H9 (cell line): ENCODE measurements around the gene RAB3C. TPM values are rescaled to one million over a fixed set of nuclear protein-coding genes. Genes with fewer than 3 reads are reported as not detected.

Source experiments
- DNase-seq: peaks from one replicate; pipeline ENCODE4 v3.0.0-alpha.2; 2017
- H2AFZ ChIP-seq: one replicate; pipeline ENCODE4 v1.6.1; 2013; ENCODE audit warnings: mild to moderate bottlenecking, low read length, control low read depth, moderate library complexity
- H2AK5ac ChIP-seq: 2 replicates; pipeline ENCODE4 v1.6.1; 2013; ENCODE audit warnings: low read length, control low read depth, mixed read lengths; ENCODE audit not compliant: insufficient read length
- H2BK120ac ChIP-seq: one replicate; pipeline ENCODE4 v1.6.1; 2013; ENCODE audit warnings: low read depth, mild to moderate bottlenecking, low read length, control low read depth, inconsistent platforms; ENCODE audit not compliant: poor library complexity, severe bottlenecking
- H2BK12ac ChIP-seq: 2 replicates; pipeline ENCODE4 v1.6.1; 2013; ENCODE audit warnings: low read length, control low read depth, mixed read lengths, low read depth; ENCODE audit not compliant: insufficient read length
- H2BK15ac ChIP-seq: 2 replicates; pipeline ENCODE4 v1.6.1; 2013; ENCODE audit warnings: low read depth, low read length, control low read depth
- H2BK20ac ChIP-seq: one replicate; pipeline ENCODE4 v1.6.1; 2013; ENCODE audit warnings: low read depth, mild to moderate bottlenecking, low read length, control low read depth, inconsistent platforms; ENCODE audit not compliant: poor library complexity, severe bottlenecking
- H2BK5ac ChIP-seq: 2 replicates; pipeline ENCODE4 v1.6.1; 2013; ENCODE audit warnings: low read length, control low read depth, mixed read lengths; ENCODE audit not compliant: insufficient read length
- H3K14ac ChIP-seq: 2 replicates; pipeline ENCODE4 v1.6.1; 2013; ENCODE audit warnings: low read length, control low read depth; ENCODE audit not compliant: insufficient read depth
- H3K18ac ChIP-seq: 2 replicates; pipeline ENCODE4 v1.6.1; 2013; ENCODE audit warnings: low read depth, mild to moderate bottlenecking, mixed read lengths, low read length, control low read depth; ENCODE audit not compliant: insufficient read length
- H3K23ac ChIP-seq: 2 replicates; pipeline ENCODE4 v1.6.1; 2013; ENCODE audit warnings: low read length, control low read depth, mixed read lengths, low read depth; ENCODE audit not compliant: insufficient read length
- H3K23me2 ChIP-seq: 2 replicates; pipeline ENCODE4 v1.6.1; 2013; ENCODE audit warnings: low read depth, mild to moderate bottlenecking, mixed read lengths, low read length, control low read depth; ENCODE audit not compliant: insufficient read length, poor library complexity, severe bottlenecking
- H3K27ac ChIP-seq: 2 replicates; pipeline ENCODE4 v1.5.1; 2013; ENCODE audit warnings: low read length, control low read depth, mixed read lengths, low read depth; ENCODE audit not compliant: insufficient read length
- H3K27me3 ChIP-seq: 2 replicates; pipeline ENCODE4 v1.6.1; 2013; ENCODE audit warnings: low read length, control low read depth, inconsistent platforms; ENCODE audit not compliant: insufficient read depth
- H3K4ac ChIP-seq: 2 replicates; pipeline ENCODE4 v1.6.1; 2013; ENCODE audit warnings: low read depth, mild to moderate bottlenecking, control low read depth, inconsistent platforms, low read length, moderate library complexity
- H3K4me1 ChIP-seq: 2 replicates; pipeline ENCODE4 v1.6.1; 2013; ENCODE audit warnings: low read length, control low read depth, inconsistent platforms; ENCODE audit not compliant: insufficient read depth
- H3K4me2 ChIP-seq: 2 replicates; pipeline ENCODE4 v1.6.1; 2013; ENCODE audit warnings: low read length, control low read depth, mixed read lengths; ENCODE audit not compliant: insufficient read length, insufficient read depth
- H3K56ac ChIP-seq: 2 replicates; pipeline ENCODE4 v1.6.1; 2013; ENCODE audit warnings: low read depth, mild to moderate bottlenecking, mixed read lengths, low read length, control low read depth; ENCODE audit not compliant: insufficient read length
- H3K79me1 ChIP-seq: 2 replicates; pipeline ENCODE4 v1.6.1; 2013; ENCODE audit warnings: low read depth, mild to moderate bottlenecking, moderate library complexity, low read length, control low read depth, inconsistent platforms; ENCODE audit not compliant: insufficient read depth, poor library complexity, severe bottlenecking
- H3K79me2 ChIP-seq: 2 replicates; pipeline ENCODE4 v1.6.1; 2013; ENCODE audit warnings: low read length, control low read depth, inconsistent platforms; ENCODE audit not compliant: insufficient read depth
- H3K9ac ChIP-seq: 2 replicates; pipeline ENCODE4 v1.6.1; 2013; ENCODE audit warnings: low read length, control low read depth, mixed read lengths; ENCODE audit not compliant: insufficient read length; ENCODE audit errors: extremely low read depth
- H3K9me3 ChIP-seq: one replicate; pipeline ENCODE4 v1.6.1; 2013; ENCODE audit warnings: low read depth, low read length, inconsistent platforms; ENCODE audit not compliant: control insufficient read depth
- H3T11ph ChIP-seq: one replicate; pipeline ENCODE4 v1.6.1; 2013; ENCODE audit warnings: mild to moderate bottlenecking, low read length, control low read depth, inconsistent platforms
- H4K20me1 ChIP-seq: one replicate; pipeline ENCODE4 v1.6.1; 2013; ENCODE audit not compliant: control insufficient read depth, insufficient read length, insufficient read depth
- H4K5ac ChIP-seq: 2 replicates; pipeline ENCODE4 v1.6.1; 2013; ENCODE audit warnings: low read depth, mild to moderate bottlenecking, mixed read lengths, low read length, control low read depth; ENCODE audit not compliant: insufficient read length
- H4K8ac ChIP-seq: replicated peaks from 2 replicates; pipeline ENCODE4 v1.6.1; 2013; ENCODE audit warnings: low read length, control low read depth, mixed read lengths, low read depth; ENCODE audit not compliant: insufficient read length
- H4K91ac ChIP-seq: 2 replicates; pipeline ENCODE4 v1.6.1; 2013; ENCODE audit warnings: low read depth, mild to moderate bottlenecking, moderate library complexity, mixed read lengths, low read length, control low read depth; ENCODE audit not compliant: insufficient read length
- H3K27ac Mint-ChIP-seq, 3 experiments: 2 replicates in 2 of 3; 3 replicates in 1 of 3; pipeline ENCODE4 v1.8.0; 2020 to 2021; ENCODE audit warnings: mixed read lengths in 3 of 3, mild to moderate bottlenecking in 1 of 3, moderate library complexity in 1 of 3
- H3K27me3 Mint-ChIP-seq: 2 replicates; pipeline ENCODE4 v1.8.0; 2021; ENCODE audit warnings: low read depth, mild to moderate bottlenecking, moderate library complexity, mixed read lengths
- H3K36me3 Mint-ChIP-seq, 3 experiments: 2 replicates in 2 of 3; 3 replicates in 1 of 3; pipeline ENCODE4 v1.8.0; 2020 to 2021; ENCODE audit warnings: low read depth in 3 of 3, mixed read lengths in 3 of 3; ENCODE audit not compliant: insufficient read depth in 1 of 3
- H3K4me1 Mint-ChIP-seq, 2 experiments: 2 replicates each; pipeline ENCODE4 v1.8.0; 2020; ENCODE audit warnings: mixed read lengths in 2 of 2
- H3K4me3 Mint-ChIP-seq, 2 experiments: 2 replicates in 1 of 2; 3 replicates in 1 of 2; pipeline ENCODE4 v1.8.0; 2020 to 2021; ENCODE audit warnings: mild to moderate bottlenecking in 2 of 2, mixed read lengths in 2 of 2, moderate library complexity in 1 of 2
- H3K9me3 Mint-ChIP-seq, 2 experiments: 2 replicates in 1 of 2; 3 replicates in 1 of 2; pipeline ENCODE4 v1.8.0; 2020; ENCODE audit warnings: mild to moderate bottlenecking in 2 of 2, mixed read lengths in 2 of 2, moderate library complexity in 1 of 2
- WGBS: extraction: QIAGEN DNeasy Blood & Tissue Kit; methylation state at CpG from one replicate; pipeline ENCODE4 v1.1.7; 2013; ENCODE audit warnings: missing lambda C conversion rate, low lambda C conversion rate, mixed read lengths; ENCODE audit not compliant: insufficient read length; ENCODE audit errors: extremely low coverage; 5-methylcytosine and 5-hydroxymethylcytosine counted together
- total RNA-seq: library from RNA; stranded (reverse); gene quantifications from 2 replicates; pipeline ENCODE4 v1.2.1, GENCODE V29; 2021
- TF ChIP-seq, protein P1 (sequence below): fragments of 200-600 bp; sonication (generic); conservative IDR thresholded peaks from 3 replicates; pipeline ENCODE4 v1.8.0; 2021; ENCODE audit warnings: antibody characterized with exemption, mild to moderate bottlenecking

Gene RAB3C
- total RNA-seq, 1 experiment from 2014 or later, result 16.3 TPM

DNA sequence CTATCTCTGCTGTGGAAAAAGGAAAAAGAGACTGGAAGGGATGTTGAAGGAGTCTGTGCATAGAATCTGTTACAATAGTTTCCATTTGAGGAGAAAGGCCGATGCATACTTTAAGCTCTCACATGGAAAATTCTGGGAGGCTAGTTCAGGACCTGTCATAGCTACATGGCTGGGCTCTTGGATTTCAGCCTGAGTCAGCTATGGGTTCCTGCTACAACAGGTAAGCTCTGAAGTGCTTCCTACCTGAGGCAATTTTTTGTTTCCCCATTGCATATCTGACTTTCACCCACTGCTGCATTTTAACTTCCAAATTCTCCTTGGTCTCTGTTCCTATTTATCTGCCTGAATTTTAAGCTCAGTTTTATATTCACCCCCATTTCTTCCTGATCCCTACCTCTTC lies 310.7 kb downstream of the RAB3C start:
- H4K20me1 ChIP-seq, result no peaks in the 10 kb centered on the region
- H3K14ac ChIP-seq, result no peak overlapping the region
- no peak overlapping the region for H3K4me2 ChIP-seq
- no peaks in the 10 kb centered on the region for H3K79me1 ChIP-seq
- no peaks in the 10 kb centered on the region for H3K9me3 ChIP-seq
- Mint-ChIP-seq H3K9me3 (no peaks in the 10 kb centered on the region), H3K27me3 (peaks cover 9% of the 10 kb centered on the region), H3K4me1 (peaks cover 15 to 16% of the 10 kb centered on the region in 2 experiments), H3K4me3 (no peak overlapping the region), H3K36me3 (no peaks in the 10 kb centered on the region), H3K27ac (no peak overlapping the region)
- H3T11ph ChIP-seq, result no peak overlapping the region
- H2BK12ac ChIP-seq, result no peak overlapping the region
- H2BK120ac ChIP-seq, result no peak overlapping the region
- H4K5ac ChIP-seq, result no peak overlapping the region
- H3K18ac ChIP-seq, result no peak overlapping the region
- no peaks in the 10 kb centered on the region for H3K4me1 ChIP-seq
- H2AK5ac ChIP-seq, result no peak overlapping the region
- no peak overlapping the region for H4K8ac ChIP-seq
- H3K9ac ChIP-seq, result no peak overlapping the region
- TF ChIP-seq, protein P1, sequence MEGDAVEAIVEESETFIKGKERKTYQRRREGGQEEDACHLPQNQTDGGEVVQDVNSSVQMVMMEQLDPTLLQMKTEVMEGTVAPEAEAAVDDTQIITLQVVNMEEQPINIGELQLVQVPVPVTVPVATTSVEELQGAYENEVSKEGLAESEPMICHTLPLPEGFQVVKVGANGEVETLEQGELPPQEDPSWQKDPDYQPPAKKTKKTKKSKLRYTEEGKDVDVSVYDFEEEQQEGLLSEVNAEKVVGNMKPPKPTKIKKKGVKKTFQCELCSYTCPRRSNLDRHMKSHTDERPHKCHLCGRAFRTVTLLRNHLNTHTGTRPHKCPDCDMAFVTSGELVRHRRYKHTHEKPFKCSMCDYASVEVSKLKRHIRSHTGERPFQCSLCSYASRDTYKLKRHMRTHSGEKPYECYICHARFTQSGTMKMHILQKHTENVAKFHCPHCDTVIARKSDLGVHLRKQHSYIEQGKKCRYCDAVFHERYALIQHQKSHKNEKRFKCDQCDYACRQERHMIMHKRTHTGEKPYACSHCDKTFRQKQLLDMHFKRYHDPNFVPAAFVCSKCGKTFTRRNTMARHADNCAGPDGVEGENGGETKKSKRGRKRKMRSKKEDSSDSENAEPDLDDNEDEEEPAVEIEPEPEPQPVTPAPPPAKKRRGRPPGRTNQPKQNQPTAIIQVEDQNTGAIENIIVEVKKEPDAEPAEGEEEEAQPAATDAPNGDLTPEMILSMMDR, result no peak
- no peak overlapping the region for H3K27ac ChIP-seq
- no peaks in the 10 kb centered on the region for H3K23me2 ChIP-seq
- H3K56ac ChIP-seq, result no peak overlapping the region
- no peaks in the 10 kb centered on the region for H3K79me2 ChIP-seq
- DNase-seq, result no peak
- H2BK20ac ChIP-seq, result no peak overlapping the region
- no peak overlapping the region for H2BK5ac ChIP-seq
- H3K27me3 ChIP-seq, result no peaks in the 10 kb centered on the region
- no peak overlapping the region for H3K4ac ChIP-seq
- no peak overlapping the region for H2AFZ ChIP-seq
- no CpG with 5 or more reads among the region's 1 CpG for WGBS
- no peak overlapping the region for H3K23ac ChIP-seq
- no peak overlapping the region for H4K91ac ChIP-seq
- H2BK15ac ChIP-seq, result no peak overlapping the region
